GM19328 (cell line): ENCODE results near the gene BLOC1S4.

Experiments
- ATAC-seq: cut with Tn5 transposase; IDR thresholded peaks from one replicate; pipeline ENCODE4 v1.9.1; 2021; ENCODE audit warnings: mild to moderate bottlenecking, moderate library complexity; ENCODE audit not compliant: unreplicated experiment

BLOC1S4 gene

DNA sequence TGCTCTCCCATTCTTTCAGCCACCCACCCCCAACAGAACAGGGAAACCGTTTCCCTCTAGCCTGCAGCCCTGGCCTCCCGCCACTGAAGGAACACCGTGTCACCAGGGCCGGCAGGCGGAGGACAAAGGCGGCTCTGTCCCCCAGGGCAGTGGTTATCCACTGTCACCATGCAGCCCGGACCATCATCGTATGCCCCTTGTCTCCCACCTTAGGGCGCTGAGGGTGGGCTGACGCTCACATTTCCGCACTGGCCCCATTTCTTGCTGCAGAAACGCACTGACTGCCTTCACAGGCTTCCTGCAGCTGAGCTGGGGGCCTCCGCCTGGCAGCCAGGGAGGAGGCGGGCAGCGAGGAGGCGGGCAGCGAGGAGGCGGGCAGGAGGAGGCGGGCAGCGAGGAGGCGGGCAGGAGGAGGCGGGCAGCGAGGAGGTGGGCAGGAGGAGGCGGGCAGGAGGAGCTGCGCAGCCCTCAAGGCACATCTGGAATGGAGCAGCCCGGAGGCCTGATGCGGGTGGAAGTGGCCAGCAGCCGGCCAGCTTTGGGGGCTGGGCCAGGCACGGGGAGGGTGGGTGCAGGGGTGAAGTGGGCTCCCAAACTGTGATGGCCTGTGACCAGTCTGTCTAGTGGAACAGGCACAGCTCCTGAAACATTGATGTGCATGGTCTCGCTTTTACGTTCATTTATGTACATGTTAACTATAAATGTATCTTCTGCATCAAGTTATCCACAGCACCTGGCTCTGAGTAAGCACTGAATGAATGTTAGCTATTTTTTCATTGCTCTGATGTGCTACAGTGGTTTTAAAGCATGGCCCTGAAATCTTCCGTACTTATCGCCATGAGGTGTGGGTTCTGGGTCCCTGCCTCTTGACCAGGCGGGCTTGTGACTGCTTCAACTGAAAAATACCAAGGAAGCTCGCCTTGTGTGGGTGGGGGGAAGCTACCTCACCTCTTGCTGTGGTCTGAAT is 46.0 kb downstream of the BLOC1S4 start:
- no peak for ATAC-seq

DNA sequence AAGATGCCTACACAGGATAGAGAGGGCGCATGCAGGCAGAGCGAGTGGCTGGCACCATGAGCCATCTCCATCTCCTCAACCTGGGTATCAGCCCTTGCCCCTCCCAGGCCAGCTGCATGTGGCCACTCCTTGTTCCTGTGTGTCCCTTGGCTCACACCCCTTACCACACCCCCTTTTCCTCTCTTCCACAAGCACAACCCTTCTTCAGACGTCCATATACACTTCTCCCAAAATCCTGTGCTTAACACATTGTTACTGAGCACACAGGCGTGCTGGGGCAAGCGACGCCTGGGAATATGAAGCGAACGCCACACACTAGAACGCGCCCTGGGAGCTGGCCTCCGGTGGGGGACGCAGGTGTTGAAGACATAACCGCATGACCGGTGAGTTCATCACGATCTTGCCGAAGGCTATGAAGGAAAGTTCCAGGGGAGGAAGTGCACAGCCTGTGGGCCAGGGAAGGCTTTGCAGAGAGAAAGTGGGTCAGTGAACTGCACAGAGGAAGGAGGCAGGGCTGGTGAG is 47.4 kb downstream of the BLOC1S4 start:
- no peak for ATAC-seq

DNA sequence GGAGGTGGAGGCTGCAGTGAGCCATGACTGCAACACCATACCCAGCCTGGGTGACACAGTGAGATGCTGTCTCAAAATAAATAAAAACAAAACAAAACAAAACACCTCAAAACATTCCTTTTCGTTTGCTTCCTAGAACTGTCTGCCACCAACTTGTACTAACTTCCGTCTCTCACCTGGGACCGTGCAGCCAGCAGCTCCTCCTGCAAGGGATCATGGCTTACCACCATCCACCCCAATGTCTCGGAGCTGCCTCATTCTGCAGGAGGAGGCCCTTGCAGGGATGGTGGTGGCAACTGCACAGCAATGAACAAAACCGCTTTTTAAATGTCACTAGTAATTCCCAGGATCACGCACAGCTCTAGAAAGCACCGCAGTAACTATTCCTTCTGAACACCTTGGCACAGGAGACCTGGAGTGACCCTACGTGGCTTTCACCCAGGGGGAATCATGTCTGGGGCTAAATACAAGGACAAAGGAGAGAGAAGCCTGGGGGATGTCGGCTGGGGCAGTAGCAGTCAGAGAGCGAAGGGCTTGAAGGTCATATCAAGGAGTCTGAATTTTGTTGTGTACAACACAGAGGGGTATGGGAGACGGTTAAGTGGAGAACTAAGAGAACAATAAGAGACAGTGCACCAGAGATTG is 49.1 kb downstream of the BLOC1S4 start:
- no peak for ATAC-seq

DNA sequence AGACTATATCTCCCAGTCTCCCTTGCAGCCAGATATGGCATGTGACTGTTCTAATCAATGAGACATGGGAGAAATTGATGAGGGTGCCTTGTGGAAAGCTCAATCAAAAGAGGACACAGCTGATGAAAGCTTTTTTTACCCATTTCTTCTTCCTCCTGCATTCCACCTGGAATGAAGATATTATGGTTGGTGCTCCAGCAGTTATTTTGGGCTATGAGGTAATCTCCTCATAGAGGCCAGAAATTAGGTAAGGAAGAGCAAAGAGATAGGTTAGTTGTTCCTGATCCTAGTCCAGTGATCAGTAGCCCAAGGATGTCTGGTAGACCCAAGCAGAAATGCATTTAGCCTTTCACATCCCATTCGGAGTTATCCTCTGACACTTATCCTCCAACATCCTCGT is 49.7 kb downstream of the BLOC1S4 start:
- no peak for ATAC-seq
